ENCODE data around the gene GAMT. TPM values are rescaled to one million over a fixed set of nuclear protein-coding genes. Genes with fewer than 3 reads are reported as not detected.
A peak's percentile ranks its signal among the peaks of the same experiment; 100 is the strongest.

GAMT gene
- total RNA-seq, 1 donor from 2014 or later, result 41.5 TPM

DNA sequence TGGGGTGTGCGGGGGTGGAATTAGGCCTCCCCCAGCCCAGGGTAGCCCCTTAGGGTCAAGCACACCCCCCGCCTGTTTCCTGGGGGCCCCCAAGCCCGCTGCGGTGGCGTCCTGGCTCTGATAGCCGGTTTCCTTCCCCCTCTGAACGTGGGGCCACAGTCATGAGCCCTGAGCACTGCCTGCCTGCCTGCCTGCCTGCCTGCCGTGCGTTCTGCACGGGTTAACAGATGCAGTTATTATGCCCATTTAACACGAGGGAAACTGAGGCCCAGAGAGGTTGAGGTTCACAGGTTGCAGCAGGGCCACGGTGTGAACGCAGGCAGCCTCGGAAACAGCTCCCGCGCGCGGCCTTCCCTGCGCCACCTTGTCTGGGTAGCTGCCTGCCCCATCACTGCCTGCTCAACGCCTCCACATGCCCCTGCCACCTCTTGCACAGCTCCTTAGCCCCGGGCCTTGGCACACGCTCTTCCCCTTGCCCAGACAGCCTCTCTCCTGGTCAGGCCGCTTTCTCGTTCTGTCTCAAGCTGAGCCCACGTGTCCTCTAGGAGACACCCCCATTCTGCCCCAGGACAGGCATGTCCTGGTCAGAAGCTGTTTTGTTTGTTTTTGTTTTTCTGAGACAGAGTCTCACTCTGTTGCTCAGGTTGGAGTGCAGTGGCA, 1.2 kb upstream of the GAMT start:
- Mint-ChIP-seq H3K4me1 (peaks cover 12% of the 10 kb centered on the region), H3K4me3 (peak overlapping the region; percentile 64), H3K27me3 (ENCODE audit: low read depth) (no peaks in the 10 kb centered on the region), H3K9me3 (no peaks in the 10 kb centered on the region), H3K27ac (no peak overlapping the region), H3K36me3 (peaks cover 1% of the 10 kb centered on the region)
- TF ChIP-seq, protein P1, sequence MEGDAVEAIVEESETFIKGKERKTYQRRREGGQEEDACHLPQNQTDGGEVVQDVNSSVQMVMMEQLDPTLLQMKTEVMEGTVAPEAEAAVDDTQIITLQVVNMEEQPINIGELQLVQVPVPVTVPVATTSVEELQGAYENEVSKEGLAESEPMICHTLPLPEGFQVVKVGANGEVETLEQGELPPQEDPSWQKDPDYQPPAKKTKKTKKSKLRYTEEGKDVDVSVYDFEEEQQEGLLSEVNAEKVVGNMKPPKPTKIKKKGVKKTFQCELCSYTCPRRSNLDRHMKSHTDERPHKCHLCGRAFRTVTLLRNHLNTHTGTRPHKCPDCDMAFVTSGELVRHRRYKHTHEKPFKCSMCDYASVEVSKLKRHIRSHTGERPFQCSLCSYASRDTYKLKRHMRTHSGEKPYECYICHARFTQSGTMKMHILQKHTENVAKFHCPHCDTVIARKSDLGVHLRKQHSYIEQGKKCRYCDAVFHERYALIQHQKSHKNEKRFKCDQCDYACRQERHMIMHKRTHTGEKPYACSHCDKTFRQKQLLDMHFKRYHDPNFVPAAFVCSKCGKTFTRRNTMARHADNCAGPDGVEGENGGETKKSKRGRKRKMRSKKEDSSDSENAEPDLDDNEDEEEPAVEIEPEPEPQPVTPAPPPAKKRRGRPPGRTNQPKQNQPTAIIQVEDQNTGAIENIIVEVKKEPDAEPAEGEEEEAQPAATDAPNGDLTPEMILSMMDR (IDR thresholded peaks at IDR 0.05; ENCODE audit: unreplicated experiment), result no peak
- DNase-seq (ENCODE audit: low spot score in 2 of 2, unreplicated experiment in 2 of 2), result no peak

DNA sequence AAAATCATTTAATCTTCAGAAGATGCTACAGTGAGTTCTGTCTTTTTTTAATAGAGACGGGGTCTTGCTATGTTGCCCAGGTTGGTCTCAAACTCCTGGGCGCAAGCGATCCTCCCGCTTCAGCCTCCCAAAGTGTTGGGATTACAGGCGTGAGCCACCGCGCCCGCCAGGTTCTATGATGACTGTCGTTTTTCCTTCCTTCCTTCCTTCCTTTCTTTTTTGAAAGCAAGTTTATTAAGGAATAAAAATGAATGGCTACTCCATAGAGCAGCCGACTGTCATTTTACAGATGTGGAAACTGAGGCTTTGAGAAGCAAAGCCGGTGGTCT, 511 bp upstream of the GAMT start:
- H3K27ac Mint-ChIP-seq, result no peak overlapping the region
- TF ChIP-seq, protein P1 (IDR thresholded peaks at IDR 0.05; ENCODE audit: unreplicated experiment), result no peak
- peak overlapping the region; percentile 56 for H3K4me3 Mint-ChIP-seq
- peaks cover 12% of the 10 kb centered on the region for H3K4me1 Mint-ChIP-seq
- no peaks in the 10 kb centered on the region for H3K27me3 Mint-ChIP-seq (ENCODE audit: low read depth)
- peaks cover 3% of the 10 kb centered on the region for H3K36me3 Mint-ChIP-seq
- H3K9me3 Mint-ChIP-seq, result no peaks in the 10 kb centered on the region
- DNase-seq (ENCODE audit: low spot score in 2 of 2, unreplicated experiment in 2 of 2), result no peak

DNA sequence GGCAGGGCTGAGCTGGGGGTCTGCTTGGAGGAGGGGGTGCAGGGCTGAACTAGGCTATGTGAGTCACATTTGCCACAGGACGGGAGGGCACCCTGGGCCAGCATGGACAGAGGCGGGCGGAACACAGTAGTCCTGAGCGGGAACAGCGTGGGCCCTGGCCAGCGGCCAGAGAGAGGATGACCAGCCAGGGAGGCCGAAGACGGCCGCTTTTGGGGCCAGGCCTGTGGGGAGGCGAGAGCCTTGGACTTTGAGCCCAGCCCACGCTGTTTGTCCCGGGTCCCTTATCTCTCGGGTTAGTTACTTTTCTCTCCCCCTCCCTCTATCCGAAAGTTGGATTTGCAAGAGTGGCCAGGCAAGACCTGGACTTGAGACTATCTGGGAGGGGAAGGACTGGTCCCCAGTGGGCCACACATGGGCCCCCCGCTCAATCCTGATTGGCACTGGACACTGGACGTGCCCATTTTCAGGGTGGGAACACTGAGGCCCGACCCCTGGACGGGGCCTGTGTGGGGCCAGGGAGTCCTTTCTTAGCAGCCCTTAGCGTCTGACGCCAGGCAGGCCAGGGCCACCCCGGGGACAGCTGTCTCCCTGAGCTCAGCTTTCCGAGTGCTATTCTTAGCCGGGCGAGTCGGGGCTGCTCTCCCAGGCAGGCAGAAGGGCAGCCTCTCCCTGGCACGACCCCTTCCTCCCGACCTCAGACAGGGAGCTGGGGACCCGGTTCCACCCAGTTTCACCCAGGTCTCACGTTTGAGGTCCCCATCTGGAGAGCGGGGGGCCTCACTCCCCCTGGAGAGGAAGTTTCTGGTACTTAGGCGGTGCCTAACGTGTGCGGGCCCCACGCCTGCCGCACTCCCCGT, 833 bp downstream of the GAMT start:
- Mint-ChIP-seq H3K4me3 (peak overlapping the region; percentile 68), H3K4me1 (peaks cover 8% of the 10 kb centered on the region), H3K36me3 (peaks cover 3% of the 10 kb centered on the region), H3K9me3 (no peaks in the 10 kb centered on the region), H3K27me3 (ENCODE audit: low read depth) (no peaks in the 10 kb centered on the region), H3K27ac (no peak overlapping the region)
- TF ChIP-seq, protein P1 (IDR thresholded peaks at IDR 0.05; ENCODE audit: unreplicated experiment), result no peak
- DNase-seq (ENCODE audit: low spot score in 2 of 2, unreplicated experiment in 2 of 2), result no peak

DNA sequence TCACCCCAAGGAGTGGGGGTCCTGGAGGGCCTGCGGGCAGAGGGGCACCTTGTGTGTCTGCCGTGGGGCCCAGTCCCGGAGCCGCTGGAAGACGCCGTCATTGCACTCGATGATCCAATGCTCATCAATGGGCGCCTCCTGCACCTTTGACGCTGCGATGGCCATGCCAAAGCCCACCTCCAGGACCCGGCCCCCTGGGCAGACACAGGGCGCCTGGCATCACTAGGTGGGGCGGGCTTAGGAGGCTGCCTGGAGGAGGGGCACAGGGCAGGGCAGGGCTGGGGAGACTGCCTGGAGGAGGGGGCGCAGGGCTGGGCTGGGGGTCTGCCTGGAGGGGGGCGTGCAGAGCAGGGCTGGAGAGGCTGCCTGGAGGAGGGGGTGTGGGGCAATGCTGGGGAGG, 1.6 kb downstream of the GAMT start:
- no peak for DNase-seq (ENCODE audit: low spot score in 2 of 2, unreplicated experiment in 2 of 2)
- TF ChIP-seq, protein P1 (IDR thresholded peaks at IDR 0.05; ENCODE audit: unreplicated experiment), result no peak
- Mint-ChIP-seq H3K9me3 (no peaks in the 10 kb centered on the region), H3K36me3 (peaks cover 3% of the 10 kb centered on the region), H3K27ac (no peak overlapping the region), H3K27me3 (ENCODE audit: low read depth) (no peaks in the 10 kb centered on the region), H3K4me1 (peaks cover 8% of the 10 kb centered on the region), H3K4me3 (no peak overlapping the region)

DNA sequence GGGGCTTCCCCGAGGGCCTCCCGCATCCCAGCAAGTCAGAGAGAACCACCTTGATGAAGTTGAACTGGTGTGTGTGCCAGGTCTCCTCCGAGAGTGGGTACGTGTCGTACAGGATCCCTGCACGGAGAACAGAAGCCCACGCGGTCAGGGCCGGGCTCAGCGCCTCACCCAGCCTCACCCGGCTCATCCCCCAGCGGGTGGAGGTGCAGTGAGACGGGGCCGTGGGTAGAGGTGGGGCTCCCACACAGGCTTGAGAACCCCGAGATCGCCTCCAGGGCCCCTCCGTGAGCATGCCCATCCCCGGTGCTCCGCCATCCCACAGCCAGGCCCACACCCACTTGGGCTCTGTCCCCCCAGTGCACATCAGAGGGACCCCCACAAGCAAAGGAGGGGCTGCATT, 2.3 kb downstream of the GAMT start:
- no peak overlapping the region for H3K4me3 Mint-ChIP-seq
- TF ChIP-seq, protein P1 (IDR thresholded peaks at IDR 0.05; ENCODE audit: unreplicated experiment), result no peak
- H3K4me1 Mint-ChIP-seq, result peaks cover 8% of the 10 kb centered on the region
- DNase-seq (ENCODE audit: low spot score in 2 of 2, unreplicated experiment in 2 of 2), result no peak
- H3K27ac Mint-ChIP-seq, result no peak overlapping the region
- no peaks in the 10 kb centered on the region for H3K27me3 Mint-ChIP-seq (ENCODE audit: low read depth)
- H3K36me3 Mint-ChIP-seq, result peaks cover 3% of the 10 kb centered on the region
- H3K9me3 Mint-ChIP-seq, result no peaks in the 10 kb centered on the region
